ENCODE data around the gene SCYGR3.
"Not testable (repeated sequence)": the region's sequence is repeated elsewhere in the genome, so short reads cannot be mapped to it uniquely, and the experiment has no call there.

Gene SCYGR3

DNA sequence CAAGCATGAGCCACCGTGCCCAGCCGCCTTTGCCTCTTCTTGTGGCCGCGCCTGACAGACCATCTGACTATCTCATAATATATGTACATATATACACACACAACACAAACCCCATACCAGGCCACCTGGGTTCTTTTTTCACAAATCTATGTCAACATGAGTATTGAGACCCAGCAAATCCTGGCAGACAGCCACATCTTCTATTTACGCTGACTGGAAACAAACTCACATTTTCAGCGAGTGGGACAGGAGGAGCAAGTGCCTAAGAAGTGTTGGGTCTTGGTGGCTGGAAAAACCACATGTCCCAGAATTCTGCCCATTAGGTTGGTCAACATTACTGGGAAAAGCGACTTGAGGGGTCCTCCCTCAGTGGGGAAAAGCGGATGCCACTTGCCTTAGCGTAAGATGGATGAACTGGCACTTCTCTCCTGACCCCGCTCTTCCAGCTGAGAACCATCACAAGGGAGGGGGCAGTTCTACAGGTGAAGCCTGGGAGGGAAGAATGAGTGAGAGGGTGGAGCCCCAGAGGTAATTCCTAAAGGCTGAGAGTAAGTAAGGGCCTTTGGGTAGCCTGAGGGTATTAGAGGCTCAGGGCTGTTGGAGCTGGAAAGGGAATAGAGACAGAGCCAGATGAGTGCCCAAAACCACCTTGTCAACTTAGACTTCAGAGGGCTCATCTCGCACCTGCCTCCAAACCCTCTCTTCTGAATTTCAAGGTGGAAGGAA, 1.9 kb downstream of the SCYGR3 start:
- DNase-seq: no peak

DNA sequence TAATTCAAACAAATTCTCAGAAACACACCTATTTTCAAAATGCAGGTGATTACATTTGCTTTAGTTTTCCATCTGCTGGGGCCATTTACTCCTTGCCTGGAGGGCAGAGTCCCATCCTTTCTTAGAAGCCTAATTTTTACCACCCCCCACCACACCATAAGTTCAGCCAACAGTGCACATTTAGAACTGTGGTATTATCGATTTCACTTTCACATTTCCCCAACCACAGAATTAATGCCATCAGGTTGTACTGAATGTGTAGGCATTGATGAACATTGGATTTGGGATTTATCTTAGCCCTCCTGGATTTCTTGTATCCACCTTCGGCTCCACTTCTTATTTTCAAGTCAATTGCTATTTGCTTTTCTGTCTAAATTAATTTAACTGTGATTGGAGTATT, 4.5 kb downstream of the SCYGR3 start:
- no peak for DNase-seq

DNA sequence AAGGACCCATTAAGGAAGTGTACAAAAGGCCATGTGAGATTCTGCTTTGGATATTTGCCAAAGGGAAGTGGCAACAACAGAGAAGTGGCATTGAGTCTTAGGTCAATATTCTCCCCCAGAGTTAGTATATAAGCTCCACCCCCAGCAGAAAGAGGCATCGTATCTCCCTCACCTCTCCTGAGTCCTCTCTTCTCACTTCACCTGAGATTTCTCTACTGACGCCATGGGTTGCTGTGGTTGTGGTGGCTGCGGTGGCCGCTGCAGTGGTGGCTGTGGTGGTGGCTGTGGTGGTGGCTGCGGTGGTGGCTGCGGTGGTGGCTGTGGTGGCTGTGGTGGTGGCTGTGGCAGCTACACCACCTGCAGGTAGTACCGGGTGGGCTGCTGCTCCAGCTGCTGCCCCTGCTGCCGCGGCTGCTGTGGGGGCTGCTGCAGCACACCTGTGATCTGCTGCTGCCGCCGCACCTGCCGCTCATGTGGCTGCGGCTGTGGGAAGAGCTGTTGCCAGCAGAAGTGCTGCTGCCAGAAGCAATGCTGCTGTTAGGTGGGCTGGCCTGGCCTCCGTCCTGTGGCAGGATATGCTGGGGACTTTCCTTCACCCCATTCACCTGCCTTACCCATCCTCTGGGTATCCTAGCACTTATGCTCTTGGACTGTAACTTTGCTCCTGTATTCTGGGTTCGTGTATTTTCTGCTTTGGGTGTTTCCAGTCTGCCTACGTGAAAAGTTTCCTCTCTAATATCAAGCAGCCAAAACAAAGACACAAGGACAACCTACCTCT, 5.9 kb downstream of the SCYGR3 start:
- DNase-seq: peak in 1 of 2 donors; percentile 4

DNA sequence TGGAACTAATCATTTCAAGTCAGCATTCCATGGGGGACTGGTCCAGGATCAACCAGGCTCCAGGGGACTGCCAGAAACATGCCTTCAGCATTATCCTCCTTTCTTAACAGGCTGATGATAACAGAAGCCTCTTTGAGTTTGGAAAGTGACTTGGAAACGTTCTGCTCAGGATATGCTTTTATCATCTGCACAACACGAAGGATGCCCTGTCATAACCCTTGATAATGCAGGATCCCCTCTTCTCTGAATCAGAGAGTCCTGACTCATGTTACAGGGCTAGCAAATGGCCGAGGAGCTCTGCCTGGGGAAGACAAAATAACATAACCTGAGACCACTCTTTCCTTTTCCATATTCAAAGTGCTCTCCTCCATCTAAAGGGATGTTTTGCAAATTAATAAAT, 6.7 kb downstream of the SCYGR3 start:
- DNase-seq: no peak

DNA sequence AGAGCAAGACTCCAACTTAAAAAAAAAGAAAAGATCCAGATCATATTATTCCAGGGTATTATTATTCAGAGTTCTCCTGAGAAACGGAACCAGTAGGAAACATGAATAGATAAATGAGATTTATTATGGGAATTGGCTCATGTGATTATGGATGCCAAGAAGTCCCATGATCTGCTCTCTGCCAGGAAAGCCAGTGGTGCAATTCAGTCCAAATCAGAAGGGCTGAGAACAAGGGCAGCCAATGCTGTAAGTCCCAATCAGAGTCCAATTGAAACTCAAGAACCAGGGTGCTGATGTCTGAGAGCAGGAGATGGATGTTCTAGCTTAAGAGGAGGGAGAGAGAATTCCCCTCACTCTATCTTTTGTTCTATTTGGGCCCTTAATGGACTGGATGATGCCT, 8.2 kb downstream of the SCYGR3 start:
- DNase-seq: no peak

DNA sequence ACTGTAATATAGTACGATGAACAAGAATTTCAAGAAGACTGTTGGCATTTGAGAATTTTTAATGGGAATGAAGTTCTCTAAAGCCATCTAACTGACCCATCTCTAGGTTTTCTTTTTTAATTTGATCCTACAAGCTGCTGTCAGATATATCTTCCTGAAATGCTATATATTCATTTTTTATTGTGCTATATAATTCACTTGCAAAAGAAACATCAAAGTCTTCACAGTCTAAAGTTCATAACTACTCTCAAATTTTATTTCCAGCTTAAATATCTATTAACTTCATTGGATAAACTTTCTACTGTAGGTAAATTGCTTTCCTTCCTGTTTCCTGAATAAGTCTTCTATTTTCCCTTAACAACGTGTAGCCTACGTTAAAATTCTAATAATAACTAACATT, 12.3 kb downstream of the SCYGR3 start:
- no peak for DNase-seq

DNA sequence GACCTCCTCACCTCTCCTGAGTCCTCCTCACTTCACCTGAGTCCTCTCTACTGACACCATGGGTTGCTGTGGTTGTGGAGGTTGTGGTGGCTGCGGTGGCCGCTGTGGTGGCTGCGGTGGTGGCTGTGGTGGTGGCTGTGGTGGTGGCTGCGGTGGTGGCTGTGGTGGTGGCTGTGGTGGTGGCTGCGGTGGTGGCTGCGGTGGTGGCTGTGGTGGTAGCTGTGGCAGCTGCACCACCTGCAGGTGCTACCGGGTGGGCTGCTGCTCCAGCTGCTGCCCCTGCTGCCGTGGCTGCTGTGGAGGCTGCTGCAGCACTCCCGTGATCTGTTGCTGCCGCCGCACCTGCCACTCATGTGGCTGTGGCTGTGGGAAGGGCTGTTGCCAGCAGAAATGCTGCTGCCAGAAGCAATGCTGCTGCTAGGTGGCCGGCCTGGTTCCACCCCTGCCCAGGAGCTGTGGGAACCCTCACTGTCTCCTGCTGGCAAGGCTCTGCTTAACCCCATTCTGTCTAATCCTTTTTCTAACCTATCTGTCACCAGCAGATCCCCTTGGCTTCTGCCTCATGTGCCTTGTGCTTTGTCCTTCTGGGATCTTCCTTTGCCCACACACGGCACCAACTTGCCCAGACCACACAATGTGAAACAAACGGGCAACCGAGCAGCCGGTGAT, 15.7 kb downstream of the SCYGR3 start, which contains the start of gene SCYGR2:
TSS of gene SCYGR2 (plus strand) at position 59 of the 669 bp plus-strand sequence. CDS start at position 59, 0 bp downstream.
- DNase-seq: not testable (repeated sequence)

DNA sequence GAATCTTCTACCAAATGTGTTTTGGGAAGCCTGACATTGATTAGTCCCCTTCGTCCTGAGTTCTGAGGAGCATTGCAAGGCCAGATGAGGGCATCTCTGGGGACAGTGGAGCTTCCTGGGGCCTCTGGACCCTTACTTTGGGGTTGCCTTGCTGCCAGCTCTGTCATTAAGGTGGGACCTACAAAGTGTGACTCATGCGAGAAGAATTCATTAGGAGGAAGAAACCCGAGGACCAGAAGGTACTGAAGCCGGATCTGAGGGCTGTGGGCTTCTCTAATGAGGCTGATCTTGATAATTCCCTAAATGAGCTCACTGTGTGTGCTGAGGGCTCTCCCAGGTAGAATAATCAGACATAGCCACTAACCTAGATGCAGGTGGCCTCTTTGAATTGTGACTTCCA, 16.6 kb downstream of the SCYGR3 start:
- DNase-seq: no peak

DNA sequence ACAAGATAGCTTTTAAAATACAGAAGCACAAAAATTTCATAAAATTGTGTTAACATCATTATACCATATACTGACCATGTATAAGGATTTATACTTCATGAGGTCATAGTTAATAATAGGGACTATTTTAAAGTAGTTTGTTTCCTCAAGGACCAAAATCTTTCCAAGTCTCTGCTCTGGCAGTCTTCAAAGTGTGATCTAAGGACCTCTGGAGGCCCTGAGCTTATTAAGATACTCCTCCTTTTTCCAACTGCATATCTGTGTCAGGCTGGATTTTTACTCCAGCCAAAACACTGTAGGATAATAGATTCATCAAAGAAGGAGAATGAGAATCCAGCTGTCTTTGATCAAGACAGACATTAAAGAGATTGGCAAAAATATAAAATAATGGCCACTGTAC, 17.6 kb downstream of the SCYGR3 start:
- no peak for DNase-seq

DNA sequence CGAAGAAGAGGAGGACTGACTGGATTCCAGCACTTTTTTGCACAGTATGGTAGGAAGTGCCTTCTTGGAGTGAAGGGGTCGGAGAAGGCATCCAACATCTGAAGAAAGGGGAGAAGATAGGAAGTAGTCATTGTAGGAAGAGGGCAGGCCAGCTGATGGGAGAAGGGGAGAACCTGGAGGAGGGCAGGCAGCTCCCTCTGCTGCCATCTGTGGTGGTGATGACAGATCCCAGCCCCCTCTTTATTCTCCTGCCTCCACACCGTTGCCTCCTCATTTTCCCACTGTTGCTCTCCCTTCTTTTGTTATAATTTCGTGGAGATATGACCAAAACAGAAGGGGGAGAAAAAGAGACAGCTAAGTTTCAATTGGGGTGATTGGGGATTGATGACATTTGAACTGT, 18.8 kb downstream of the SCYGR3 start:
- no peak for DNase-seq

DNA sequence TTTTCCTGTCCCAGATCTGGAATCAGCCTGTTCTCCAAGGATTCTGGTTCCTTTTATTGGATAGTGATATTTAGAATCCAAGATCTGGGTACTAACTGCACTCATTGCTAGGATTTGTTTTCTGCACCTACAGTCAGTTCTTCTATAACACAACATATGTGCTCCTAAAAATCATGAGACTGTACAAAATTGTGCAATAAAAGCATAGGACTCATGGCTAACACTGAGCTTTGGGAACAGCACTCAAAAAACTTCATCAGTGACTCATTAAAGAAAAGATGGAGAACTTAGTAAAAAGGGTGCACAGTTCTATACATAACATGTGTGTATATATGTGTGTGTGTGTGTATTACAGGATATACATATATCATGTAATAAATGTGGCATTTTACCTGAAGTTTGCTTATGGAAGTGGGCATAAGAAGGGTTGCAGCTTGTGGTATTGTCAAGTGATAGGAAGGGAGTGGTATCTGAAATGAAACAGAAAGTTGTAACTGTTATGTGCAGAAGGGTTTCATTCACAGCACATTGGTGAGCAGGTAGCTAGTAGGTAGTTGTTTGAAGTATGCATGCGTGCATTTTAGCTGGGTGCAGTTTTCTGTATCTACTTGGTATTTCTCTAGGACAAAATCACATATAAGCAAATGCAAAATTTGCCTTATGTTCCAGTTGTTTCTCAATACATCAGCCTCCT, 21.8 kb downstream of the SCYGR3 start:
- no peak for DNase-seq

DNA sequence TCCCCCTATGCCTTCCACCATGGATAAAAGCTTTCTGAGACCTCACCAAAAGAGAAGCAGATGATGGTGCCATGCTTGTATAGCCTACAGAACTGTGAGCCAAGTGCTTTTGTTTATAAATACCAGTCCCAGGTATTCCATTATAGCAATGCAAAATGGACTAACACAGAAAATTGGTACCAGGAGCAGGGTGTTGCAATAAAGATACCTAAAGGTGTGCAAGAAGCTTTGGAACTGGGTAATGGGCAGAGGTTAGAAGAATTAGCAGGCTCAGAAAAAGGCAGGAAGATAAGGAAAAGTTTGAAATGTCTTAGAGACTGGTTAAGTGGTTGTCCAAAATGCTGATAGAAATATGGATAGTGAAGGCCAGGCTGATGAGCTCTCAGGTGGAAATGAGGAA, 32.3 kb downstream of the SCYGR3 start:
- DNase-seq: no peak

DNA sequence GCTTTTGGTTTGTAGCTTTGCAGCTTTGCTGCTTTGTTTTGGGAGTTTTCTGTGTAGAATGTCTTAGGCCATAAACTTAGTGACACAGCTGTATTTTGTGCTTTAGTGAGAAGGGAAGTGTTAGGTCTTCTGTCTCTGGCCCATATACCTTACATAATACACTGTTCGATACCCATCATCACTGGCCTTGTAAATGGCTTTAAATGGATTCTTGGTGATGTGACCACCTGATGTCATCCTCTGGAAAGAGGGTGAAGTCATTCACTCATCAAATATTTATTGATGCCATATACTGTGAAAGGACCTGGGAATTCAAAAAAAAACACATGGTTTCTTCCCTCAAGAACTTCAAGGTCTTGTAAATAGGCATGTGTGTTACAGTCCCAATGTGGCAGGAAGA, 34.8 kb downstream of the SCYGR3 start:
- no peak for DNase-seq

DNA sequence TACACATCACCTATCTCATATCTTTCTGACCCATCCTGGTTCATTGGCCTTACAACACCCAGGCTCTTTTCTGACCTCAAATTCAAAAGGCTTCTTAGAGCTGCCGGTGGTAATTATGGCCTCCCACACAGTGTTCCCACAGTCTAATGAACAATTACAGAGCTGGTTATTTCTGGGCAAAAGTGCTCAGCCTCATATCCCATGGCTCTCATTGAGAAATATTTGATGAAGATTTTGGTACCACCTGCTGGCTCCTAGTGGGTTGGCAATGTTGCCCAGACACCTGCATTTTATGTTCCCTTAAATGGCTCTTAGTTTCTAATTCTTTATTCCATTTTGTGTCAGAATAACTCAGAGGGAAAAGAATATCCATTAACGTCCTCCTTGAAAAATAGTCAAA, 36.0 kb downstream of the SCYGR3 start:
- no peak for DNase-seq

DNA sequence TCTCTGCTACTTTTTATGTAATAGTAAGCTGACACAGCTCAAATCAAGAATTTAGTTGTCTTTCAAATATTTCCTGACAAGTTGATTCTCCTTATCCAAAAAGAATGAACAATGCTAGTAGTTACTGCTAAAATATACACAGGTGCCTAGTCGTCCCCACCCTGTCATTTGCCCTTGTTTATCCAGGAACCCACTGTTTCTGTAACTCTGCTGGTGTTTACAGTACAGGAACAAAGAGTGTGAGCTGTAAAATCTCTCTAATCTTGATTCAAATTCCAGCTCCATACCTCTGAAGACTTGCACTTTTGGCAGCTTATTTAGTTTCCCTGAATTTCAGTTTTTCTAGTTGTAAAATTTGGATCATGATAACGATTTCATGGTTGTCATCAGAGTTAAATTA, 37.1 kb downstream of the SCYGR3 start:
- no peak for DNase-seq

DNA sequence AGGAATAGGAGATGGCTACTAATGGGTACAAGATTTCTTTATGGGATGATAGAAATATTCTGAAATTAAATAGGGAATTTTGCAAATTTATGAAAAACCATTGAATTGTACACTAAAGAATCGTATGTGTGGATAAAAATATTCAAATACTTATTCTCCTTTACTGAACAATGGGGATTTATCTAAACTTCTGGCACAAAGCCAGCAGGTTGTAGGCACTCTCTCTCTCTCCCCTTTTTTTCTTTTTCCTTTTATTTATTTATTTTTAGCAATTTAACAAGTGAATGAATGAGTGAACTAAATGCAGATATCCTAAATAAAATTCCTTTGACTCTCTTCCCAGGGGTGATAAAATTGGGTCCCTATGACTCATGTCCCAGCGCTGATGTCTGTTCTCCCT, 37.8 kb downstream of the SCYGR3 start:
- no peak for DNase-seq

DNA sequence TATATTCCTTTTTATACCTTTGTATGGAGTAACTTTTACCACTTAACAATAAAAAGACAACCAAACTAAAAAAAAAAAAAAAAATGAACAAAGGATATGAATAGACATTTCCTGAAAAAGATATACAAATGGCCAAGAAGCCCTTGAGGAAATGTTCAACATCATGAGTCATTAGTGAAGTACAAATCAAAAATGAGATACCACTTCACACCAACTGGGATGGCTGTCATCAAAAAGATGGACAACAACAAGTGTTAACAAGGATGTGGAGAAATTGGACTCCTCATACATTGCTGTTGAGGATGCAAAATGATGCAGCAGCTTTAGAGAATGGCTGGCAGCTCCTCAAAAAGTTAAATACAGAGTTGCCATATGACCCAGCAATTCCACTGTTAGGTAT, 38.5 kb downstream of the SCYGR3 start:
- no peak for DNase-seq

DNA sequence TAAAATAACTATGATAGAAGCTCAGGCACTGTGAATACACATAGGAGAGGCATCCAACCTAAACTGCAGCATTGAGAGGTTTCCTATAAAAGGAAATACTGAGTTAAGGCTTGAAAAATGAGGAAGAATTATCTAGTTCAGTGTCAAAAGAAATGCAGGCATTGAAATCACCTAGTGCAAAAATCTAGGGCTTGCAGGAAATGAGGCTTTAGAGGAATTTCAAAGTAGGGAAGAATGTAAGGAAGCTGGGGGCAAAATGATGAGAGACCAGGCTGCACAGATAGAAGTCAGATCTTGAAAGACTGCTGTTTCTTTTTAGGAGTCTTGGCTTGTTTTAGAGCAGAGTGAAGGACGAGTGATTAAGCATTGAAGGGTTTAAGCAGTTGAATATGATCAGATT, 44.0 kb downstream of the SCYGR3 start:
- DNase-seq: no peak

DNA sequence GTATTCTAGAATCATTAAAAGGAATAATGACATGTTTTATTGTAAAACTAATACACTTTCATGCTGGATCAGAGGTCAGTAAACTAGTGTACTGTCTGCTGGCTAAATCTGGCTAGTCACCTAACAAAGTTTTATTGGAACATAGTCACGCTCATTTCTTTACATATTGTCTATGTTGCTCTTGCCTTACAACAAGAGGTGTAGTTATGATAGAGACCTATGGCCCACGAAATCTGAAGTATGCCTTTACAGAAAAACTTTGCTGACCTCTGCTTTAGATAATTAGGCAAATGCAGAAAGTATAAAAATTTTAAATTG, 45.8 kb downstream of the SCYGR3 start:
- DNase-seq: no peak

DNA sequence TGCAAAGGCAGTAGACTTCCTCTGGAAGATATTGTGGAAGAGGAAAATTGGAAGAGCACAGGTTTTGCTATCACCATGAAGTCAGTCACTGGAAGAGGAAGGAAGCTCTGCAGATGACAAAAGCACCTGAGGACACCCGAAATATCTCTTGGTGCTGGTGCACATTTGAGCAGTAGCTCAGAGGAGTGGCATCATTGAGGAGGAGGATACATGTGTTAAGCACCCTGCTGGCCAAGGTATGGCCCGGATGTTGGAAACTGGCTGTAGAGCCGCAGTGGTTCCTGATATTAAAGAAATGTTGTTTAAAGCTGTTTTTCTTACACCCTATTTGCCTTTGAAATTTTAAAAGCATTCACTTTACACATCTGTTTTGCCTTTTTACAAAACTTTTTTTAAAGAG, 48.6 kb downstream of the SCYGR3 start:
- no peak for DNase-seq

DNA sequence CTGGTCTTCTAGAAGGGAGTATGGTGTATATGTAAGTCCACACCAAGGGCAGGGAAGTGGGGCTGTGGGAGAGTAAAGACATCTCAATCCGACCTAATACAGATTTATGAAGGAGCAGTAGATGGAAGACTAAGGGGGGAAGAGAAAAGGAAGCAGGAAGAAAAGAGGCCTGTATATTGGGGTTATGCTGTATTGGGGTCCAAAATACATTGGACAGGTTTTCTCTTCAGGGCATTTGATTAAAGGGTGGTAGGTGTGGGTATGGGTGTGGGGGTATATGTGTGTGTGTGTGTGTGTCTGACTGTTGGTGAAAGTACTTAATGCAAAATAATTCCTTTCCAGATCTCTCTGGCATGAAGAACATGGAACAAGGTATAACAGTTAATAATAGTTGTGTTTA, 49.6 kb downstream of the SCYGR3 start:
- DNase-seq: no peak

Data from bone marrow (tissue), 2 donors.